GM12878 (cell line): ENCODE results near the gene KCNJ10. TPM values are rescaled to one million over a fixed set of nuclear protein-coding genes. Genes with fewer than 3 reads are reported as not detected.

Experiments used
- ATAC-seq: fragments of 200-7000 bp; cut with Tn5 transposase; 3 replicates; pipeline ENCODE4 v1.9.1; 2020; ENCODE audit warnings: mild to moderate bottlenecking, moderate library complexity
- BruUV-seq: library from RNA; stranded (reverse); fragments of 400-500 nt; replicated peaks from 2 replicates; lab custom pipeline; 2021; lab: Mats Ljungman, UMichigan
- CTCF ChIA-PET: fragments of 300-600 bp; sonication (Branson Sonifier 250); formaldehyde crosslinking; extraction: SDS; loops from one replicate; lab custom pipeline; 2021; ENCODE audit warnings: inconsistent platforms; lab: Yijun Ruan, JAX
- POLR2A ChIA-PET: fragments of 350-600 bp; formaldehyde crosslinking; extraction: SDS; loops from one replicate; lab custom pipeline; 2021; ENCODE audit warnings: inconsistent platforms; lab: Charles Lee
- RAD21 ChIA-PET: fragments of 300-600 bp; sonication (Branson Sonifier 250); formaldehyde crosslinking; loops from one replicate; lab custom pipeline; 2023; ENCODE audit warnings: antibody characterized with exemption; ENCODE audit not compliant: unreplicated experiment; lab: Charles Lee
- SMC1A ChIA-PET: fragments of 300-600 bp; sonication (Branson Sonifier 250); formaldehyde crosslinking; loops from one replicate; lab custom pipeline; 2023; ENCODE audit not compliant: unreplicated experiment, uncharacterized antibody; lab: Charles Lee
- DNase-seq: peaks from one replicate; pipeline ENCODE4 v3.0.0-alpha.2; 2011; ENCODE audit warnings: low read depth, low spot score
- FAIRE-seq: peaks from 3 replicates; lab custom pipeline; 2011; peaks lifted over from hg19 to GRCh38; lab: Jason Lieb, UNC
- H2AFZ ChIP-seq: 2 replicates; pipeline ENCODE4 v1.6.0; 2011; ENCODE audit warnings: low read depth, low read length, control low read depth; ENCODE audit not compliant: control insufficient read depth
- H3K27ac ChIP-seq: 2 replicates; pipeline ENCODE4 v1.5.1; 2011; ENCODE audit warnings: control low read depth; ENCODE audit not compliant: control insufficient read depth, insufficient read depth
- H3K27me3 ChIP-seq, 2 experiments: replicated peaks in 1 of 2; 2 replicates each; pipeline versions ENCODE4 v1.6.0 to v1.6.1; 2011; ENCODE audit warnings: low read length in 1 of 2; ENCODE audit not compliant: control insufficient read depth in 2 of 2, insufficient read depth in 2 of 2
- H3K36me3 ChIP-seq, 2 experiments: 2 replicates each; pipeline ENCODE4 v1.5.1; 2011; ENCODE audit warnings: low read length in 1 of 2; ENCODE audit not compliant: control insufficient read depth in 2 of 2, insufficient read depth in 2 of 2
- H3K4me1 ChIP-seq: 2 replicates; pipeline ENCODE4 v1.6.1; 2011; ENCODE audit warnings: mild to moderate bottlenecking, low read length, moderate library complexity, mixed read lengths; ENCODE audit not compliant: control insufficient read depth, insufficient read depth
- H3K4me2 ChIP-seq: 2 replicates; pipeline ENCODE4 v1.6.0; 2011; ENCODE audit warnings: control low read depth; ENCODE audit not compliant: control insufficient read depth, insufficient read depth
- H3K4me3 ChIP-seq: fragments of 200-600 bp; sonication (generic); 2 replicates; pipeline ENCODE4 v1.5.1; 2016
- H3K79me2 ChIP-seq: 2 replicates; pipeline ENCODE4 v1.6.0; 2011; ENCODE audit warnings: low read length; ENCODE audit not compliant: control insufficient read depth, insufficient read depth
- H3K9ac ChIP-seq: 2 replicates; pipeline ENCODE4 v1.8.0; 2011; ENCODE audit warnings: low read length, control low read depth, mixed read lengths; ENCODE audit not compliant: control insufficient read depth, insufficient read depth
- H3K9me3 ChIP-seq: replicated peaks from 3 replicates; pipeline ENCODE4 v1.5.1; 2011; ENCODE audit warnings: mild to moderate bottlenecking, low read length; ENCODE audit not compliant: control insufficient read depth, insufficient read depth
- H4K20me1 ChIP-seq: 2 replicates; pipeline ENCODE4 v1.6.0; 2011; ENCODE audit not compliant: control insufficient read depth, insufficient read depth
- ATF7 ChIP-seq: fragments of 450-650 bp; IDR thresholded peaks from 2 replicates; pipeline ENCODE4 v1.6.1; 2016; ENCODE audit warnings: low read depth, mild to moderate bottlenecking
- CBX3 ChIP-seq: fragments of 200-600 bp; sonication (generic); IDR thresholded peaks from 2 replicates; pipeline ENCODE4 v1.6.1; 2016; ENCODE audit warnings: low read depth, borderline replicate concordance
- GABPA ChIP-seq: IDR thresholded peaks from 2 replicates; pipeline ENCODE4 v1.6.1; 2014; ENCODE audit warnings: antibody characterized with exemption, low read depth, mild to moderate bottlenecking, inconsistent platforms
- HDAC6 ChIP-seq: fragments of 200-600 bp; sonication (generic); IDR thresholded peaks from one replicate; pipeline ENCODE4 v1.8.0; 2017; ENCODE audit warnings: antibody characterized with exemption; ENCODE audit not compliant: unreplicated experiment
- HSF1 ChIP-seq: fragments of 150-350 bp; IDR thresholded peaks from 2 replicates; pipeline ENCODE4 v1.6.1; 2014; ENCODE audit warnings: mild to moderate bottlenecking, low read depth, low read length
- MXI1 ChIP-seq: fragments of 150-350 bp; IDR thresholded peaks from 2 replicates; pipeline ENCODE4 v1.6.1; 2011; ENCODE audit warnings: low read depth, mild to moderate bottlenecking, inconsistent platforms, low read length, improper control_type of control experiment
- NBN ChIP-seq: fragments of 450-650 bp; IDR thresholded peaks from 2 replicates; pipeline ENCODE4 v1.6.1; 2016
- NRF1 ChIP-seq: conservative IDR thresholded peaks from 2 replicates; pipeline ENCODE4 v1.6.1; 2011; ENCODE audit warnings: mild to moderate bottlenecking, low read depth, low read length, improper control_type of control experiment
- PAX5 ChIP-seq: IDR thresholded peaks from 2 replicates; pipeline ENCODE4 v1.6.1; 2011; ENCODE audit warnings: low read depth, low read length, borderline replicate concordance
- RELB ChIP-seq: fragments of 450-650 bp; IDR thresholded peaks from 2 replicates; pipeline ENCODE4 v1.6.1; 2017; ENCODE audit warnings: low read depth, mild to moderate bottlenecking, moderate library complexity
- REST ChIP-seq: IDR thresholded peaks from 2 replicates; pipeline ENCODE4 v1.6.1; 2012; ENCODE audit warnings: mild to moderate bottlenecking, low read depth, low read length
- SMAD1 ChIP-seq: fragments of 450-650 bp; IDR thresholded peaks from 2 replicates; pipeline ENCODE4 v1.6.1; 2018; ENCODE audit warnings: mild to moderate bottlenecking, low read depth; ENCODE audit not compliant: partially characterized antibody
- SUPT20H ChIP-seq: IDR thresholded peaks from 2 replicates; pipeline ENCODE4 v1.6.1; 2011; ENCODE audit warnings: low read depth, mild to moderate bottlenecking, low read length, moderate library complexity, borderline replicate concordance; ENCODE audit not compliant: control insufficient read depth
- TARDBP ChIP-seq: IDR thresholded peaks from 2 replicates; pipeline ENCODE4 v1.6.1; 2016; ENCODE audit warnings: borderline replicate concordance
- TBL1XR1 ChIP-seq: IDR thresholded peaks from 2 replicates; pipeline ENCODE4 v1.6.1; 2012; ENCODE audit warnings: low read depth, low read length, improper control_type of control experiment
- WGBS: methylation state at CpG from one replicate; pipeline ENCODE4 v1.1.6; 2016; ENCODE audit warnings: low lambda C conversion rate; ENCODE audit not compliant: insufficient replicate concordance, insufficient coverage; ENCODE audit errors: missing lambda C conversion rate; 5-methylcytosine and 5-hydroxymethylcytosine counted together
- in situ Hi-C: fragments of 300-500 bp; cut with MboI; formaldehyde crosslinking; loops from 9 replicates; pipeline ENCODE4 v1.14.3; 2018; ENCODE audit warnings: mixed read lengths
- intact Hi-C: fragments of 100-400 bp; cut with micrococcal nuclease; formaldehyde crosslinking; loops from one replicate; pipeline ENCODE4 v1.14.2; 2022; ENCODE audit not compliant: unreplicated experiment
- polyA plus RNA-seq, 11 experiments: library from polyadenylated mRNA; depleted of rRNA in 4 of 11; unstranded in 6 of 11; stranded (reverse) in 5 of 11; fragments of >200 nt; fragmentation: Nextera tagmentation in 4 of 11; fragmentation: Illumina TruSeq in 1 of 11; extraction: Ambion mirVana in 4 of 11; extraction: Trizol in 1 of 11; gene quantifications; 1 replicate in 1 of 11; 2 replicates in 10 of 11; pipeline versions ENCODE4 v1.2.1 to v1.2.3, GENCODE V29; 2011 to 2016; ENCODE audit warnings: inconsistent platforms in 2 of 11, missing spikeins in 2 of 11, low read depth in 1 of 11
- total RNA-seq, 4 experiments: library from RNA; depleted of rRNA in 3 of 4; stranded (reverse); fragments of >200 nt in 3 of 4; fragmentation: Illumina TruSeq in 1 of 4; extraction: Trizol in 1 of 4; gene quantifications; 2 replicates each; pipeline versions ENCODE4 v1.2.1 to v1.2.3, GENCODE V29; 2013 to 2021

The KCNJ10 gene
- total and polyA plus RNA-seq, 10 of the 15 experiments (the other 5 are each of a cell fraction or from before 2014, with no cell fraction given): 0.01 to 0.29 (median 0.09) TPM; not detected in 2

GRCh38 chr1:160005070-160005469, 64.9 kb downstream of the KCNJ10 start:
- no peak overlapping the region for H3K27ac ChIP-seq
- TF ChIP-seq REST: no peak
- no peak for TF ChIP-seq CBX3
- TF ChIP-seq NRF1: no peak
- TF ChIP-seq PAX5: no peak
- no peak for TF ChIP-seq HSF1
- TF ChIP-seq MXI1: no peak
- TF ChIP-seq SMAD1: no peak
- no peak for TF ChIP-seq GABPA
- TF ChIP-seq TARDBP: no peak
- no peak for TF ChIP-seq TBL1XR1
- no peak for TF ChIP-seq SUPT20H
- TF ChIP-seq ATF7: no peak
- TF ChIP-seq HDAC6: no peak
- TF ChIP-seq RELB: no peak
- no peak for TF ChIP-seq NBN
- POLR2A ChIA-PET: interaction anchor here (0.7 kb wide), 1 partner anchor 12 kb away, joined by 3 read pairs; no protein-coding TSS in a partner anchor
- no peaks in the 10 kb centered on the region for H4K20me1 ChIP-seq
- in situ Hi-C loops: loop anchor here (5.0 kb wide), 2 partner anchors 68 to 208 kb away; no protein-coding TSS in a partner anchor
- H2AFZ ChIP-seq: no peak overlapping the region
- CTCF ChIA-PET: interaction anchor here (0.7 to 12.5 kb wide), 21 partner anchors 9 to 793 kb away, joined by 3 to 422 read pairs (median 13); partner anchors contain the start of genes CASQ1, FCRL6, KCNJ9 and SLAMF9
- no peaks in the 10 kb centered on the region; a peak in 1 of 4 replicates for H3K27me3 ChIP-seq
- intact Hi-C loops: loop anchor here (5.0 kb wide), 2 partner anchors 583 to 793 kb away; no protein-coding TSS in a partner anchor
- no peaks in the 10 kb centered on the region for H3K9me3 ChIP-seq
- no TSS peak for BruUV-seq
- no peaks in the 10 kb centered on the region for H3K79me2 ChIP-seq
- H3K4me3 ChIP-seq: no peak overlapping the region
- SMC1A ChIA-PET: interaction anchor here (1.1 to 8.4 kb wide), 11 partner anchors 20 to 206 kb away, joined by 3 to 122 read pairs (median 11); partner anchors contain the start of genes FCRL6, SLAMF9 and TAGLN2
- H3K36me3 ChIP-seq: no peaks in the 10 kb centered on the region
- RAD21 ChIA-PET: interaction anchor here (1.0 to 6.4 kb wide), 5 partner anchors 11 to 206 kb away, joined by 3 to 113 read pairs (median 50); no protein-coding TSS in a partner anchor
- 0% methylated on average over 2 of the region's 4 CpGs for WGBS
- ATAC-seq (no peak), DNase-seq (no peak), FAIRE-seq (no peak)
- no peak overlapping the region for H3K4me2 ChIP-seq
- H3K9ac ChIP-seq: no peak overlapping the region
- H3K4me1 ChIP-seq: no peaks in the 10 kb centered on the region
